T-cell (primary cell): ENCODE data around the gene RPP40. TPM values are rescaled to one million over a fixed set of nuclear protein-coding genes. Genes with fewer than 3 reads are reported as not detected.

Experiments
- ATAC-seq, 4 experiments: fragments of 200-7000 bp in 3 of 4; fragments of 150-1000 bp in 1 of 4; cut with Tn5 transposase; replicated peaks in 1 of 4; 1 replicate in 3 of 4; 2 replicates in 1 of 4; pipeline ENCODE4 v1.10.0; 2021; ENCODE audit warnings: moderate library complexity in 3 of 4, mild to moderate bottlenecking in 2 of 4, moderate number of reproducible peaks in 1 of 4
- CTCF ChIA-PET, 2 donors: fragments of 300-600 bp; sonication (Branson Sonifier 250); formaldehyde crosslinking; loops; one replicate each; lab custom pipeline; 2022; ENCODE audit warnings: antibody characterized with exemption in 2 of 2; lab: Charles Lee
- POLR2A ChIA-PET, 2 donors: fragments of 300-600 bp; sonication (Branson Sonifier 250); formaldehyde crosslinking; loops; one replicate each; lab custom pipeline; 2022; ENCODE audit warnings: antibody characterized with exemption in 2 of 2; lab: Charles Lee
- DNase-seq, 35 experiments: peaks; one replicate each; pipeline versions ENCODE4 v3.0.0 to v3.0.0-alpha.2; 2013 to 2023
- H3K27ac ChIP-seq: one replicate; pipeline ENCODE4 v1.5.1; 2013; ENCODE audit warnings: low read length
- H3K27me3 ChIP-seq, 2 experiments: replicated peaks in 1 of 2; 1 replicate in 1 of 2; 2 replicates in 1 of 2; pipeline versions ENCODE4 v1.6.1 to v1.7.0; 2013; ENCODE audit warnings: low read length in 1 of 2, mixed read lengths in 1 of 2; ENCODE audit not compliant: control insufficient read depth in 2 of 2, insufficient read depth in 2 of 2; ENCODE audit errors: extremely low read depth in 1 of 2
- H3K36me3 ChIP-seq, 2 donors: 1 replicate in 1 of 2; 2 replicates in 1 of 2; pipeline versions ENCODE4 v1.6.1 to v1.7.0; 2013; ENCODE audit warnings: low read length in 1 of 2; ENCODE audit not compliant: control insufficient read depth in 2 of 2, insufficient read depth in 1 of 2; ENCODE audit errors: extremely low read depth in 1 of 2
- H3K4me1 ChIP-seq, 2 experiments: 1 replicate in 1 of 2; 2 replicates in 1 of 2; pipeline versions ENCODE4 v1.6.1 to v1.7.0; 2013; ENCODE audit warnings: low read length in 2 of 2, mixed read lengths in 1 of 2; ENCODE audit not compliant: insufficient read depth in 2 of 2, control insufficient read depth in 1 of 2; ENCODE audit errors: extremely low read depth in 1 of 2
- H3K4me3 ChIP-seq, 2 donors: 1 replicate in 1 of 2; 2 replicates in 1 of 2; pipeline versions ENCODE4 v1.5.1 to v1.7.0; 2013; ENCODE audit warnings: mild to moderate bottlenecking in 2 of 2, low read length in 1 of 2, moderate library complexity in 1 of 2; ENCODE audit not compliant: control insufficient read depth in 1 of 2; ENCODE audit errors: extremely low read depth in 1 of 2
- H3K9me3 ChIP-seq: 2 replicates; pipeline ENCODE4 v1.7.0; 2013
- H3K27ac Mint-ChIP-seq, 2 donors: one replicate each; pipeline ENCODE4 v1.8.0; 2020 to 2021; ENCODE audit warnings: mild to moderate bottlenecking in 2 of 2, mixed read lengths in 2 of 2
- H3K27me3 Mint-ChIP-seq, 2 donors: one replicate each; pipeline ENCODE4 v1.8.0; 2021 to 2022; ENCODE audit warnings: mixed read lengths in 2 of 2
- H3K36me3 Mint-ChIP-seq: one replicate; pipeline ENCODE4 v1.8.0; 2021; ENCODE audit warnings: mixed read lengths
- H3K4me1 Mint-ChIP-seq, 3 donors: one replicate each; pipeline ENCODE4 v1.8.0; 2020 to 2022; ENCODE audit warnings: mixed read lengths in 3 of 3, mild to moderate bottlenecking in 1 of 3
- H3K4me3 Mint-ChIP-seq, 3 donors: one replicate each; pipeline ENCODE4 v1.8.0; 2020 to 2022; ENCODE audit warnings: mild to moderate bottlenecking in 3 of 3, mixed read lengths in 3 of 3, moderate library complexity in 3 of 3
- H3K9me3 Mint-ChIP-seq, 3 donors: one replicate each; pipeline ENCODE4 v1.8.0; 2020 to 2022; ENCODE audit warnings: mixed read lengths in 3 of 3
- WGBS: methylation state at CpG from one replicate; pipeline ENCODE4 v1.1.5; 2013; ENCODE audit warnings: missing lambda C conversion rate; ENCODE audit not compliant: insufficient coverage; 5-methylcytosine and 5-hydroxymethylcytosine counted together
- total RNA-seq, 35 experiments: library from RNA in 6 of 35; stranded (reverse) in 6 of 35; fragments of 120-200 nt in 1 of 35; gene quantifications; one replicate each; pipeline versions ENCODE4 v1.2.1 to v1.2.4 and lab custom pipeline; 2013 to 2026

RPP40 gene
- total RNA-seq, 5 donors from 2014 or later (not counting 1 experiment from before 2014, with no cell fraction given): 2.0 to 7.8 (median 4.8) TPM

DNA sequence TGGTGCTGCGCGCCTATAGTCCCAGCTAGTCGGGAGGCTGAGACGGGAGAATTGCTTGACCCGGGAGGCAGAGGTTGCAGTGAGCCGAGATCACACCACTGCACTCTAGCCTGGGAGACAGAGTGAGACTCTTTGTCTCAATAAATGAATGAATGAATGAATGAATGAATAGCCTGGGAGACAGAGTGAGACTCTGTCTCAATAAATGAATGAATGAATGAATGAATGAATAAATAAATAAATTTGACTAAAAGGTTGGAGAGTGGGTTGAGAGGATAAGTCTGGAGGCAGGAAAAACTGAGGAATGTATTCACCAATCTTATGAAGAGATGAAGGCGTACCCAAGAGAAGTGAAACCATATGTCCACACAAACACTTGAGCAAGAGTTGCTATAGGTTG lies 24.5 kb upstream of the RPP40 start:
- 90% methylated on average over 4 of the region's 7 CpGs for WGBS
- Histone ChIP-seq H3K27me3 (peaks cover 0 to 24% of the 10 kb centered on the region in 2 experiments), H3K27ac (no peak overlapping the region), H3K4me3 (no peak overlapping the region), H3K4me1 (peaks cover 3 to 12% of the 10 kb centered on the region in 2 experiments), H3K36me3 (no peaks in the 10 kb centered on the region), H3K9me3 (no peaks in the 10 kb centered on the region)
- H3K4me3 Mint-ChIP-seq: no peak overlapping the region
- no peaks in the 10 kb centered on the region for H3K9me3 Mint-ChIP-seq
- ChIA-PET CTCF (no interaction called here), POLR2A (no interaction called here)
- H3K36me3 Mint-ChIP-seq: peaks cover 5% of the 10 kb centered on the region
- DNase-seq: no peak
- H3K27me3 Mint-ChIP-seq: peaks cover 7 to 9% of the 10 kb centered on the region in 2 donors
- H3K27ac Mint-ChIP-seq: no peak overlapping the region
- peaks cover 17 to 24% (median 17%) of the 10 kb centered on the region in 3 donors for H3K4me1 Mint-ChIP-seq
- no peak for ATAC-seq

GRCh38 chr6:5025911-5026819 lies 22.3 kb upstream of the RPP40 start:
- H3K4me1 Mint-ChIP-seq: peaks cover 17 to 23% (median 17%) of the 10 kb centered on the region in 3 donors
- CTCF ChIA-PET: no interaction called here
- H3K27me3 Mint-ChIP-seq: peaks cover 7 to 9% of the 10 kb centered on the region in 2 donors
- H3K4me3 ChIP-seq: peak overlapping the region in 1 of 2 donors; percentile 68
- WGBS: 20% methylated on average over 30 of the region's 35 CpGs
- H3K9me3 Mint-ChIP-seq: no peaks in the 10 kb centered on the region
- H3K36me3 Mint-ChIP-seq: peaks cover 12% of the 10 kb centered on the region
- no peaks in the 10 kb centered on the region for H3K9me3 ChIP-seq
- ATAC-seq (peak in 2 of 4 experiments; percentile 16 to 26), DNase-seq (no peak)
- POLR2A ChIA-PET: no interaction called here
- H3K4me3 Mint-ChIP-seq: peak overlapping the region; percentile 62 to 85 (median 76)
- no peak overlapping the region for H3K27ac ChIP-seq
- H3K36me3 ChIP-seq: no peaks in the 10 kb centered on the region
- H3K4me1 ChIP-seq: peaks cover 3 to 12% of the 10 kb centered on the region in 2 experiments
- H3K27ac Mint-ChIP-seq: no peak overlapping the region
- H3K27me3 ChIP-seq: peaks cover 0 to 21% of the 10 kb centered on the region in 2 experiments

- Mint-ChIP-seq H3K9me3 (peaks cover 0 to 4% (median 2%) of the 10 kb centered on the region in 3 donors), H3K27ac (no peak overlapping the region), H3K4me1 (peaks cover 10 to 15% (median 11%) of the 10 kb centered on the region in 3 donors), H3K36me3 (peaks cover 18% of the 10 kb centered on the region), H3K4me3 (no peak overlapping the region), H3K27me3 (peaks cover 7 to 11% of the 10 kb centered on the region in 2 donors)
- H3K4me3 ChIP-seq: no peak overlapping the region
- ATAC-seq (no peak), DNase-seq (no peak)
- peaks cover 0 to 25% of the 10 kb centered on the region in 2 experiments for H3K27me3 ChIP-seq
- ChIA-PET CTCF (no interaction called here), POLR2A (no interaction called here)
- no peak overlapping the region for H3K27ac ChIP-seq
- WGBS: 86% methylated on average over 5 of the region's 8 CpGs
- H3K4me1 ChIP-seq: peaks cover 3 to 12% of the 10 kb centered on the region in 2 experiments
- H3K36me3 ChIP-seq: no peaks in the 10 kb centered on the region
- no peaks in the 10 kb centered on the region for H3K9me3 ChIP-seq
Observed at GRCh38 chr6:5023923-5024322, 20.1 kb upstream of the RPP40 start.

- H3K36me3 ChIP-seq: no peaks in the 10 kb centered on the region
- WGBS: 91% methylated on average over 6 of the region's 8 CpGs
- Mint-ChIP-seq H3K36me3 (peaks cover 20% of the 10 kb centered on the region), H3K27me3 (peaks cover 0 to 6% of the 10 kb centered on the region in 2 donors), H3K4me3 (no peak overlapping the region), H3K4me1 (peaks cover 0 to under 1% (median 0%) of the 10 kb centered on the region in 3 donors), H3K9me3 (peaks cover 0 to 16% (median 4%) of the 10 kb centered on the region in 3 donors), H3K27ac (no peak overlapping the region)
- no peak for DNase-seq
- ChIA-PET CTCF (no interaction called here), POLR2A (no interaction called here)
- peaks cover 0 to 11% of the 10 kb centered on the region in 2 experiments for H3K27me3 ChIP-seq
- no peak overlapping the region for H3K27ac ChIP-seq
- no peaks in the 10 kb centered on the region for H3K4me1 ChIP-seq
- ATAC-seq: no peak
- no peaks in the 10 kb centered on the region for H3K9me3 ChIP-seq
- no peak overlapping the region for H3K4me3 ChIP-seq
Observed at GRCh38 chr6:5020142-5020541, 16.3 kb upstream of the RPP40 start.

DNA sequence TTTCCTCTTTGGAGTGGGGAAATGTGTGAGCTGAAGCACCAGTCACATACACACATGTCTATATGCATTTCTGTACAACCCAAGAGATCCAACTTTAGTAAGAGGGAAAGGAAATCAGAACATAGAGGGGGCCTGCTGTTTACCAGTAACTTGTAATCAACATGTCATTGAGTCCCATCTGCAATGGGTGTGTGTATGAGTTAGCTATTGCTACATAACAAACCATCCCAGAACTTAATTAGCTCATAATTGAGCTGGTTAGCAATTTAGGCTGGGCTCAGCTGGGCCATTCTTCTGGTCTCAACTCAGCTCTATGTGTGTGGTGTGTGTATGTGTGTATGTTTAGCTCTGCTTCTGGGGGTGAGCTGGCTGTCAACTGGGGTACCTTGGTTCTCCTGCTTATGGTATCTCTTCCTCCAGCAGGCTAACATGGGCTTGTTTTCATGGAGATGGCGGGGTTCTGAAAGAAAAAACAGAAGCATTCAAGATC lies 10.3 kb upstream of the RPP40 start:
- Mint-ChIP-seq H3K9me3 (peaks cover 0 to 17% (median 5%) of the 10 kb centered on the region in 3 donors), H3K27me3 (no peaks in the 10 kb centered on the region), H3K4me1 (no peaks in the 10 kb centered on the region), H3K4me3 (no peak overlapping the region), H3K27ac (no peak overlapping the region), H3K36me3 (peaks cover 10% of the 10 kb centered on the region)
- DNase-seq (no peak), ATAC-seq (no peak)
- WGBS: no CpG with 5 or more reads among the region's 1 CpG
- H3K4me1 ChIP-seq: no peaks in the 10 kb centered on the region
- no peaks in the 10 kb centered on the region for H3K27me3 ChIP-seq
- H3K4me3 ChIP-seq: no peak overlapping the region
- ChIA-PET POLR2A (no interaction called here), CTCF (interaction anchor here in 1 of 2 donors (0.8 kb wide), 1 partner anchor 23 kb away, joined by 3 read pairs; no protein-coding TSS in a partner anchor)
- no peaks in the 10 kb centered on the region for H3K36me3 ChIP-seq
- H3K9me3 ChIP-seq: no peaks in the 10 kb centered on the region
- H3K27ac ChIP-seq: no peak overlapping the region

GRCh38 chr6:5012519-5012918 lies 8.7 kb upstream of the RPP40 start:
- no peaks in the 10 kb centered on the region for H3K27me3 Mint-ChIP-seq
- ChIA-PET CTCF (no interaction called here), POLR2A (no interaction called here)
- DNase-seq (no peak), ATAC-seq (no peak)
- no peak overlapping the region for H3K27ac Mint-ChIP-seq
- no peaks in the 10 kb centered on the region for H3K4me1 Mint-ChIP-seq
- Histone ChIP-seq H3K27ac (no peak overlapping the region), H3K4me1 (no peaks in the 10 kb centered on the region), H3K36me3 (no peaks in the 10 kb centered on the region), H3K9me3 (no peaks in the 10 kb centered on the region), H3K27me3 (no peaks in the 10 kb centered on the region), H3K4me3 (no peak overlapping the region)
- H3K4me3 Mint-ChIP-seq: no peak overlapping the region
- no CpG with 5 or more reads among the region's 2 CpGs for WGBS
- H3K36me3 Mint-ChIP-seq: peaks cover 13% of the 10 kb centered on the region
- peaks cover 0 to 7% (median 5%) of the 10 kb centered on the region in 3 donors for H3K9me3 Mint-ChIP-seq
